ENCODE measurements around the gene SF3B1.

GRCh38 chr2:197398913-197399312, 35.9 kb downstream of the SF3B1 start:
- TF ChIP-seq, protein P1, sequence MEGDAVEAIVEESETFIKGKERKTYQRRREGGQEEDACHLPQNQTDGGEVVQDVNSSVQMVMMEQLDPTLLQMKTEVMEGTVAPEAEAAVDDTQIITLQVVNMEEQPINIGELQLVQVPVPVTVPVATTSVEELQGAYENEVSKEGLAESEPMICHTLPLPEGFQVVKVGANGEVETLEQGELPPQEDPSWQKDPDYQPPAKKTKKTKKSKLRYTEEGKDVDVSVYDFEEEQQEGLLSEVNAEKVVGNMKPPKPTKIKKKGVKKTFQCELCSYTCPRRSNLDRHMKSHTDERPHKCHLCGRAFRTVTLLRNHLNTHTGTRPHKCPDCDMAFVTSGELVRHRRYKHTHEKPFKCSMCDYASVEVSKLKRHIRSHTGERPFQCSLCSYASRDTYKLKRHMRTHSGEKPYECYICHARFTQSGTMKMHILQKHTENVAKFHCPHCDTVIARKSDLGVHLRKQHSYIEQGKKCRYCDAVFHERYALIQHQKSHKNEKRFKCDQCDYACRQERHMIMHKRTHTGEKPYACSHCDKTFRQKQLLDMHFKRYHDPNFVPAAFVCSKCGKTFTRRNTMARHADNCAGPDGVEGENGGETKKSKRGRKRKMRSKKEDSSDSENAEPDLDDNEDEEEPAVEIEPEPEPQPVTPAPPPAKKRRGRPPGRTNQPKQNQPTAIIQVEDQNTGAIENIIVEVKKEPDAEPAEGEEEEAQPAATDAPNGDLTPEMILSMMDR (IDR thresholded peaks at IDR 0.05) = no peak
- TF ChIP-seq POLR2A (IDR thresholded peaks at IDR 0.05) = no peak

Measured in Peyer's patch (tissue), 4 donors.